IPS DF 19.7 (cell line): ENCODE results near the gene USP15.

Source experiments
- DNase-seq: peaks from one replicate; pipeline ENCODE4 v3.0.0-alpha.2; 2013; ENCODE audit warnings: low read depth, low spot score

Gene USP15

GRCh38 chr12:62259993-62260732 is at the start of gene USP15:
Gene USP15, plus strand, starts transcription at chr12:62260404. Its CDS starts 11 bp downstream, at chr12:62260415.
- peak; percentile 77 for DNase-seq

GRCh38 chr12:62210422-62210821 is 49.8 kb upstream of the USP15 start:
- DNase-seq, result no peak

GRCh38 chr12:62211510-62211909 is 48.7 kb upstream of the USP15 start:
- DNase-seq, result no peak

DNA sequence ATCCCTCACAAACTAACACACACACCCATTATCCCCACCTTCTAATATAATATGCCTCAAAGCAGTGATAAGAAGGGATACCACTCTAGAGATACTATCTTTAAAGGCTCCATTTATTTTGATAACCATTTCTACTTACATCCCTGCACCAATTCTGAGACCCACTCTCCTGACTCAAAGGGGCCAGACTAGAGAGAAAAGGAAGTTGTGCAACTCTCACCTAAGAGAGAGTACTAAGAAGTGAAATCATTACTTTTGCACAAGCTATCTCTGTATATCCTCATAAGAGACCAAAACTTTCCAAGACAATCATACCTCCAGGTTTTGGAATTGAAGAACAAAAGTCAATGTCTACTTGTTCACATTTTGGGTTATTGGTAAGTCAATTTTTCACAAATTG is 45.4 kb upstream of the USP15 start:
- DNase-seq, result no peak

DNA sequence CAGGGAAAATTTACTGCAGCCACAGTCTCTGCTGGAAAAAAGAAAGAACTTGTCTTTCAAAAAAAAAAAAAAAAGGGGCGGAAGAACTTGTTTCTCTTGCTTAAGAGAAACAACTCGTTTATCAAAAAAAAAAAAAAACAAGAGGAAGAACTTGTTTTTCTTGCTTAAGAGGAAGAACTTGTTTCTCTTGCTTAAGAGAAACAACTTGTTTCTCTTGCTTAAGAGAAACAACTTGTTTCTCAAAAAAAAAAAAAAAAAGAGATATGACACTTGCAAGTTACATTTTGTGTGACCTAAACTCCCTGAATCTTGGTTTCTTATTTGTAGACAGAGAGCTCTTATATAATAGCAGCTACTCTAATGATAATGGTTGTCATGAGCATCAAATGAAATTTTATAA is 44.7 kb upstream of the USP15 start:
- no peak for DNase-seq

DNA sequence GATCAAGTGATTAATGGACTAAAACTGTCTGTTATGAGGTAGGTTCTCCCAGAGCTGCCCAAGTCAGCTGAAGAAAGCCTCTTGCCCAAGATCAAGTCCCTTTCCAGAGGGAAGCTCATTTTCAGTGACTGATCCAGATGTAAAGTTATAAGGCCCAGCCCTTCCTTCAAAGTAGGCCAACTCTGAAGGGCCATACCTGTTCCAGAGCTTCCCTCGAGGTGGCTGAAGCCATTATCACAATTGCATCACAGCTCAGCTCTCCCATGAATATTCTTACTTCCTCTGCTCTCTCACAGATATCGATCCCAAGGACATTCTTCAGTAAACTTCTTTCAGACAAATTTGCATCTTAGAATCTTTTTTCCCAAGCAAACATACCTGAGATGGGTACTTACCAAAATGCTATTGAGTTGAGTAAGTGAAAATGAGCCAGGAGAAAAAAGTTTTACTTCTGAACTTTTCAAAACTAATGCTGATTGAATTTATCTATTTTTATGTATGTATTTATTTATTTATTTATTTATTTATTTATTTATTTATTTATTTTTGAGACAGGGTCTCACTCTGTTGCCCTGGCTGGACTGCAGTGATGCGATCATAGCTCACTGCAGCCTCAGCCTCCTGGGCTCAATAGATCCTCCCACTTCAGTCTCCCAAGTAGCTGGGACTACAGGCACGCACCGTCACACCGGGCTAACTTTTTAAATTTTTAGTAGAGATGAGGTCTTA is 42.6 kb upstream of the USP15 start:
- DNase-seq, result no peak

DNA sequence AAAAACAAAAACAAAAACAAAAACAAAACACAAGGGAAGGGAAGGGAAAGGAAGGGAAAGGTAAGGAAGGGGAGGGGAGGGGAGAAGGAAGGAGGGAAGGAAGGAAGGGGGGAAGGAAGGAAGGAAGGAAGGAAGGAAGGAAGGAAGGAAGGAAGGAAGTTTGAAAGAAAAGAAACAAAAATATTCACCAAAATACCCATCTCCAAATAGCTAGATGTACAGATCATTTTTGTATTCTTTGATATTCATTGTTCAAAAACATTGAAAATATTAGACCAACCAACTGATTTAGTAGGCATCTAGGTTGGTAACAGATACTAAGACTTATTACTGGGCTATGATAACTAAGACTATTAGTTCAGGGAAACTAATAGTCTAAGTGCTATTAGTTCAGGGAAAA is 39.1 kb upstream of the USP15 start:
- DNase-seq, result no peak

GRCh38 chr12:62224601-62225000 is 35.6 kb upstream of the USP15 start:
- no peak for DNase-seq

- DNase-seq, result no peak
Observed at GRCh38 chr12:62227091-62227490, 33.1 kb upstream of the USP15 start.

- no peak for DNase-seq
Observed at GRCh38 chr12:62230652-62231051, 29.6 kb upstream of the USP15 start.

GRCh38 chr12:62232143-62232729 is 28.0 kb upstream of the USP15 start:
- no peak for DNase-seq

DNA sequence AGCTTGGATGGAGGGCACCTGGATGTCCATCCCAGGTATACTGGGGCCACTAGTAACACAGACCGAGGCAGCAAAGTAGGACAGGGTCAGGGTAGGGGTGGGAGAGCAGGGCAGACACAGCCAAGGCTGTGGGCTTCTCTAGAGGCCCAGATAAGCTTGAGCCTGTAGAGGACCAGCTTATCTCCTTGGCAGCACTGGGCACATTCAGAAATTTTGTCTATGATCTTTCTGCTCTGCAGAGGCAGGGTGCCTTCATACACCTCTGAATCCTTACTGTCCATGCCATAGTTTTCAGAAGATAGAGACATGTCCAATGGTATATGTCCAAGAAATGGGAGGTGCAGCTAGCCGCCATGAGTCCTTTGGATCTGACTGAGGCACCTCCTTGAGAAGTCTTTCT is 26.4 kb upstream of the USP15 start:
- DNase-seq, result no peak

GRCh38 chr12:62239571-62239970 is 20.6 kb upstream of the USP15 start:
- DNase-seq, result no peak

GRCh38 chr12:62247281-62248045 is 12.7 kb upstream of the USP15 start:
- no peak for DNase-seq

- no peak for DNase-seq
Observed at GRCh38 chr12:62248873-62249272, 11.3 kb upstream of the USP15 start.

DNA sequence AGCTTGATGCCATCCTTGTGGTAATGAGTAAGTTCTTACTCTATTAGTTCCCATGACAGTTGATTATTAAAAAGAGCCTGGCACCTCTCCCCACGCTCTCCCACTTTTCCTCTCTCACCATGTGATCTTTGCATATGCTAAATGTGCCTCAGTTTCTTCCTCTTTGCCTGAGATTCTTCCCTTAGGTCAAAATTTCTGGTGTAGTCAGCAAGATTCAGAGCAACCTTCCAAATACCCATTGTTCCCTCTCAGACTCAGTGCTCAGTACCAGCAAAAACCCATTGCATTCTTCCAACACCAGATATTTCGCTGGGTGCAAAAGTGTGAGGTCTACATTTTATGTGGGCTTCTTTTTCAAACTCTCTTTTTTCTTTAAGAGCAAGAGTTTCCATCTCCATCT is 10.8 kb upstream of the USP15 start:
- DNase-seq, result no peak

DNA sequence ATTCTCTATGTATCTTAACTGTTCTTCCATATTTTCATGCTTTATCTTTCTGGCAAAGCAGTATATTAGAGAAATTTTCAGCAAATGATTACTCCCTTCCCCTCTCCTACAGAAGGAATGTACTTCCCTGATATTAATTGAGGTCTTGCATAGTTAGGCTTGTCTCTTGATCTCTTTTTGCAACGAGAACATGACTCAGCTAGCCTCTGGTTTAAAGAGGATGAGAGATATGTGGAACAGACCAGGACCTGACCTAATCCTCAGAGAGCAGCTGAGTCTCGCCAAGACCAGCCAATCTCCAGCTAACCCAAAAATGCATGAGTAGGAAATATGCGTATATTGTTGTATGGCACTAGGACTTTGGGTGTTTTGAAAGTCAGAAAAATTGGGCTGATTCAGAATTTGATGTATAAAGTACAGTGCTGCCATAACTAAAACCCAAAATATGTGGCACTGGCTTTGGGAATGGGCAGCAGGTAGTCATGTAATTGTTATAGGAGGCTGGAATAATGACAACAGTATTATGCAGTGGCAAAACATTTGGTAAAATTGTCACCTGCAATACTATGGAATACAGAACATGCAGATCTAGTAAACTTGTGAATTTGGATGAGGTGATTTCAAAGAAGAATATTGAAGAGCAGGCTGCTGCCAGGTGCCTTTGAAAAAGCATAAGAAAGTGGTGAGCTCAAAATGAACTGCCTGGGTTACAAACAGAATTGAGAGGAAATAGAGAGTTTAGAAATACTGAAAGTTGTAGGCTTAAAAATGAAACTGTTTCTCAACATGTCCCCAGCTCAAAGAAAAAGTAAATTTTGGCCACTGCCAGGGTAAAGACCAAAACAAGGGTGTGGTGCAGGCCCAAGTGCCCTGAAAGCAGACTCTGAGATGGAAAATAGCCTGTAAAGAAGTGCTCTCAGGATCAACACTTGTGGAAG is 9.3 kb upstream of the USP15 start:
- no peak for DNase-seq

DNA sequence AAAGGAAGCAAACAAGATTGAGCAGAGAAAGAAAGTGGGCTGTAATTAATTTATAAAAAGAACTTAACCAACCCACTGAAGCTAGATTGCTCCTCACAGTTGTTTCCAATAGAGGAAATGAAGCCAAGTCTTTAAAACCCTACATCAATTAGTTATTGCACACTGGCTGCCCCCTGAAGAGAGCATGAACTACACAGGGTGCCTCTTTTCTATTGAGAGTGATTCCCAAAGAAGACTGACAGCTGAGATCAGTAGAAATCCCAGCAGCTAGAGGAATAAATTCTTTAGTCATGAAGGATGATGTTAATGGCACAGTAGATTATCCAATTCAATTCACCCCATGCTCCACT is 8.6 kb upstream of the USP15 start:
- DNase-seq, result no peak

GRCh38 chr12:62252576-62252975 is 7.6 kb upstream of the USP15 start:
- DNase-seq, result no peak

DNA sequence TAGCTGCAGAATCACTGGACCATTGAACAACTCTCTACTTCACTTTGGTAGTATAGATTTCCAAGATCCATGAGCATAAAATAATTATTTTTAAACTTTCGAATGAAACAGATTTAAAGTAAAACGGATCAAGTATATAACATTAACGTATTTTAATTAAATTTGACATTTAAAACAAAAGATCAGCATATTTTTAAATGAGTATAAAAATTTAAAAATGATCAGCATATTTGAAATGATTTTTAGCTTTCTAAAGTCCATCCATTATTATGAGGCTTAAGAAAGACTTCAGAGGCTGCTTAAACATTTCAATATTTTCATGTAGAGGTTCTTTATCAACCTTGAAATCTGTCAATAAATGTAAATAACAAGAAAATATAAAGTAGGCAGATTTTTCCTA is 5.2 kb upstream of the USP15 start:
- no peak for DNase-seq

- DNase-seq, result no peak
Observed at GRCh38 chr12:62256408-62257096, 3.7 kb upstream of the USP15 start.
